Type B pancreatic cell (in vitro differentiated cells): ENCODE measurements around the gene MRM2. TPM values are rescaled to one million over a fixed set of nuclear protein-coding genes. Genes with fewer than 3 reads are reported as not detected.

Experiments used
- DNase-seq: peaks from one replicate; pipeline ENCODE4 v3.0.0; 2021; ENCODE audit warnings: mixed read lengths; ENCODE audit not compliant: unreplicated experiment; ENCODE audit errors: extremely low spot score
- H3K27ac Mint-ChIP-seq: 2 replicates; pipeline ENCODE4 v1.8.0; 2021; ENCODE audit warnings: mild to moderate bottlenecking, mixed read lengths
- H3K27me3 Mint-ChIP-seq: 2 replicates; pipeline ENCODE4 v1.8.0; 2021; ENCODE audit warnings: mixed read lengths
- H3K36me3 Mint-ChIP-seq: 2 replicates; pipeline ENCODE4 v1.8.0; 2021; ENCODE audit warnings: mixed read lengths
- H3K4me1 Mint-ChIP-seq: one replicate; pipeline ENCODE4 v1.8.0; 2021; ENCODE audit warnings: mixed read lengths; ENCODE audit not compliant: unreplicated experiment
- H3K4me3 Mint-ChIP-seq: 2 replicates; pipeline ENCODE4 v1.8.0; 2021; ENCODE audit warnings: mild to moderate bottlenecking, mixed read lengths
- H3K9me3 Mint-ChIP-seq: 2 replicates; pipeline ENCODE4 v1.8.0; 2021; ENCODE audit warnings: mixed read lengths
- CTCF ChIP-seq: fragments of 200-600 bp; sonication (generic); conservative IDR thresholded peaks from 2 replicates; pipeline ENCODE4 v1.5.0; 2021; ENCODE audit warnings: antibody characterized with exemption, mild to moderate bottlenecking
- total RNA-seq: library from RNA; stranded (reverse); gene quantifications from 2 replicates; pipeline ENCODE4 v1.2.1, GENCODE V29; 2021; ENCODE audit warnings: low replicate concordance

Gene MRM2
- total RNA-seq, 1 donor from 2014 or later: 35.3 TPM

DNA sequence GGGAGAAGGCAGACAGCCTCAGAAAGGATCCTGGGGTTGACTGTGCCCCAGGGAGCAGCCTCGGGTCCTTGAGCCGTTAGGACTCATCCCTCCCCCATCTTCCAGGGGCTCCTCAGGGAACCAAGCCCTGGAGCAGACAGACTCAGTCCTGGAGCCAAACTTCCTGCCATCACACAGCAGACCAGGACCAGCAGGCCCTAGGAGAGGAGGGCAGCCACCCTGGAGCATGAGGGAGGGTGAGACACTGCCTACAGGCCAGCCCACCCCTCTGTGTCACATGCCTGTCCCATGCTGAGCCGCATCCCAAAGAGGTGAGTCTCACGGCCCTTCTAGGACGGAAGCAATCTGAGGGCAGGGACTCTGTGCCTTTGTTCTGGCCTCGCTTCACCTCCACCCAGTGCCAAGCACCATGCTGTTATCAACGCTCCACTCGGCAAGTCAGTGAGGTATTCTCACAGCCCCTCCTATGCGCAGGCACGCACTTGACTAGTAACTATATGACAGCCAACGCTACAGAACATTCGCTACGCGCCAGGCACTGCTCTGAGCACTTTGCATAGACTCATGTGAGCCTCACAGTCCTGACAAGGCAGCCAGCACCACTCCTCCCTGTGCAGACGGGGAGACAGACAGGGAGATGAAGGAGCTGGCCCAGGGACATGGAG, 28.3 kb downstream of the MRM2 start:
- Mint-ChIP-seq H3K4me3 (no peak overlapping the region), H3K4me1 (no peaks in the 10 kb centered on the region), H3K27me3 (no peaks in the 10 kb centered on the region), H3K9me3 (no peaks in the 10 kb centered on the region), H3K36me3 (peaks cover 30% of the 10 kb centered on the region), H3K27ac (no peak overlapping the region)
- TF ChIP-seq CTCF: no peak
- no peak for DNase-seq

DNA sequence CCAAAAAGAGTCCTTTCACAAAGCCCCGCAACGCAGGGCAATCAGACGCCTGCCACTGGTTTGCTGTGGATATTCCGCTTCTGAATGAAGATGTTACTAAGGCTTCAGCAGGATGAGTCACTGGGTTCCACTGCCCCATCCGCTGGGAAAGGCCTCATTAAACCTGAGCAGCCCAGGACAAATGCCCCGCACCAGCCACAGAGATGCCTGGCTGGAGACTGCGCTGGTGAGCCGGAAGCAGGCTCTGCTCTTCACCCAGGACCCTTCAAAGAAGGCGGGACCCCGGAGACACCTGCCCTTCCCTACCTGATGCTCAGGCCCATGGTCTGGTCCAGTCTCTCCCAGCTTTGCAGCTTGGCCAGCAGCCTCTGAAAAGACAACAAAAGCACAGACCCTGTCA, 29.1 kb downstream of the MRM2 start:
- H3K4me3 Mint-ChIP-seq: no peak overlapping the region
- H3K27ac Mint-ChIP-seq: no peak overlapping the region
- H3K36me3 Mint-ChIP-seq: peaks cover 35% of the 10 kb centered on the region
- DNase-seq: no peak
- no peaks in the 10 kb centered on the region for H3K9me3 Mint-ChIP-seq
- no peaks in the 10 kb centered on the region for H3K27me3 Mint-ChIP-seq
- no peak for TF ChIP-seq CTCF
- no peaks in the 10 kb centered on the region for H3K4me1 Mint-ChIP-seq

GRCh38 chr7:2211926-2212325, 30.1 kb downstream of the MRM2 start:
- no peaks in the 10 kb centered on the region for H3K4me1 Mint-ChIP-seq
- no peak overlapping the region for H3K4me3 Mint-ChIP-seq
- no peaks in the 10 kb centered on the region for H3K9me3 Mint-ChIP-seq
- no peak overlapping the region for H3K27ac Mint-ChIP-seq
- H3K27me3 Mint-ChIP-seq: no peaks in the 10 kb centered on the region
- peaks cover 43% of the 10 kb centered on the region for H3K36me3 Mint-ChIP-seq
- TF ChIP-seq CTCF: no peak
- no peak for DNase-seq

GRCh38 chr7:2211259-2211880, 30.6 kb downstream of the MRM2 start:
- Mint-ChIP-seq H3K4me3 (no peak overlapping the region), H3K4me1 (no peaks in the 10 kb centered on the region), H3K9me3 (no peaks in the 10 kb centered on the region), H3K36me3 (peaks cover 41% of the 10 kb centered on the region), H3K27me3 (no peaks in the 10 kb centered on the region), H3K27ac (no peak overlapping the region)
- DNase-seq: no peak
- TF ChIP-seq CTCF: no peak

- Mint-ChIP-seq H3K4me3 (no peak overlapping the region), H3K36me3 (peaks cover 35% of the 10 kb centered on the region), H3K4me1 (no peaks in the 10 kb centered on the region), H3K27ac (no peak overlapping the region), H3K9me3 (no peaks in the 10 kb centered on the region), H3K27me3 (no peaks in the 10 kb centered on the region)
- TF ChIP-seq CTCF: no peak
- DNase-seq: no peak
Observed at GRCh38 chr7:2210551-2211258, 31.3 kb downstream of the MRM2 start.
